Stimulated activated CD4-positive, alpha-beta T cell treated with anti-CD3 and anti-CD28 coated beads, Interleukin-12 subunit alpha, Interleukin-12 subunit beta, amount 100 ng/mL, for 4 hours (primary cell): ENCODE results near the gene TAMALIN.

Source experiments
- DNase-seq: peaks from one replicate; pipeline ENCODE4 v3.0.0-alpha.2; 2020

Gene TAMALIN

DNA sequence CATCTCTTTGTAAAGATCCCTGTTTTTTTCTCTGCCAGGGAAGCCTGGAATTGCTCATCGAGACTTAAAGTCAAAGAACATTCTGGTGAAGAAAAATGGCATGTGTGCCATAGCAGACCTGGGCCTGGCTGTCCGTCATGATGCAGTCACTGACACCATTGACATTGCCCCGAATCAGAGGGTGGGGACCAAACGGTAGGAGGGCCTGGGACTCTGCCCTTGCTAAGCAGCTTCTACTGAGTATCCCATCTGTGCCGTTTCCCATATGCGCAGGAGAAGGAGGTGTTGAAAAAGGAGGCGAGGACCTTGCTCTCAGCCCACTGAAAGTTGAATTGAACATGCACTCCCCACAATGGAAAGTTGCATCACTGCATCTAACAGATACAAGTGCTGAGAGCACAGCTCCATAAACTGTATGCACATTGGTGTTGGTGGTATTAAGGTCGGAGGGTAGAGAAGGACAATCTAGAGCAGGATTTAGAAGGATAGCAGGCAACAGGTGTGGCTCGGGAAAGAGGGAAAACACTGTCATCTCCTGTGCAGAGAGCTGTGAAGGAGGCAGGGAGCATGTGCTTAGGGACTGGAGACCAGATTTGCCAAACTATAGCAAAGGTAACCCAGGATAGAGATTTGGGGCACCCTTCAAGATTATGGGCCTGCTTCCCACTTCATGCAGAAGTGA lies 21.5 kb upstream of the TAMALIN start:
- DNase-seq: no peak

DNA sequence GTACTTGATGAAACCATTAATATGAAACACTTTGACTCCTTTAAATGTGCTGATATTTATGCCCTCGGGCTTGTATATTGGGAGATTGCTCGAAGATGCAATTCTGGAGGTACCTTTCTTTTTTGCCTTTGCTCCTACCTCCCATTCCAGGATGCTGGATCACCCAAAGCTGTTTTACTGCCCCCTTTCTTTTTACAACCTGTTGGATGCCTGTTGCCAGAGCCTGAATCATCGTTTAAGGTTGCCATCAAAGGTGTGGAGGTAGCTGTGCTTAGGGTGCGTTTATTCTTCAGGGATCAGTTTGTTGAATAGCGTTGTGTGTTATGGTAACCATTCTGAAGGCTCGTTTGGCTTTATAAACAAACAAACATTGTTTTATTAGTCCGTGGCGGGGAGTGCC lies 19.9 kb upstream of the TAMALIN start:
- DNase-seq: no peak

DNA sequence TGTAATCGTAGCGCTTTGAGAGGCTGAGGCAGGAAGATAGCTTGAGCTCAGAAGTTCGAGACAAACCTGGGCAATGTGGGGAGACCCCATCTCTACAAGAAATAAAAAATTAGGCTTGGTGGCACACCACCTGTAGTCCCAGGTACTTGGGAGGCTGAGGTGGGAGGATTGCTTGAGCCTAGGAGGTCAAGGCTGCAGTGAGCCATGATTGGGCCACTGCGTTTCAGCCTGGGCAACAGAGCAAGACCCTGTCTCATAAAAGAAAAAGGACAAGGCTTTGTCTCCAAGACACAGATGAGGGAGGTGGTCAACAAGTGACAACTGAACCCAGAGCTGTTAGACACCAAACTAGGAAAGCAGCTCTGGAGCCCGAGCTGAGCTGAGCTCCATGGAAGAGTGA lies 14.5 kb upstream of the TAMALIN start:
- DNase-seq: no peak

DNA sequence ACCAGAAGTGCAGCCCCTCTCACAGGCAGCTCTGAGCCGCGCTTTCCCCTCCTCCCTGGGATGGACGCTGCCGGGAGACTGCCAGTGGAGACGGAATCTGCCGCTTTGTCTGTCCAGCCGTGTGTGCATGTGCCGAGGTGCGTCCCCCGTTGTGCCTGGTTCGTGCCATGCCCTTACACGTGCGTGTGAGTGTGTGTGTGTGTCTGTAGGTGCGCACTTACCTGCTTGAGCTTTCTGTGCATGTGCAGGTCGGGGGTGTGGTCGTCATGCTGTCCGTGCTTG lies 12.3 kb upstream of the TAMALIN start:
- no peak for DNase-seq

DNA sequence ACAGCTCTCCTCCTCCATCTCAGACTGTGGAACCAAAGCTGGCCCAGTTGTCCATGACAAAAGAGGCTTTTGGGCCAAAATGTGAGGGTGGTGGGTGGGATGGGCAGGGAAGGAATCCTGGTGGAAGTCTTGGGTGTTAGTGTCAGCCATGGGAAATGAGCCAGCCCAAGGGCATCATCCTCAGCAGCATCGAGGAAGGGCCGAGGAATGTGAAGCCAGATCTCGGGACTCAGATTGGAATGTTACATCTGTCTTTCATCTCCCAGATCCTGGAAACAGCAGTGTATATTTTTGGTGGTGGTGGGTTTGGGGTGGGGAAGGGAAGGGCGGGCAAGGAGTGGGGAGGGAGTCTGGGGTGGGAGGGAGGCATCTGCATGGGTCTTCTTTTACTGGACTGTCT lies 11.8 kb upstream of the TAMALIN start:
- DNase-seq: no peak

DNA sequence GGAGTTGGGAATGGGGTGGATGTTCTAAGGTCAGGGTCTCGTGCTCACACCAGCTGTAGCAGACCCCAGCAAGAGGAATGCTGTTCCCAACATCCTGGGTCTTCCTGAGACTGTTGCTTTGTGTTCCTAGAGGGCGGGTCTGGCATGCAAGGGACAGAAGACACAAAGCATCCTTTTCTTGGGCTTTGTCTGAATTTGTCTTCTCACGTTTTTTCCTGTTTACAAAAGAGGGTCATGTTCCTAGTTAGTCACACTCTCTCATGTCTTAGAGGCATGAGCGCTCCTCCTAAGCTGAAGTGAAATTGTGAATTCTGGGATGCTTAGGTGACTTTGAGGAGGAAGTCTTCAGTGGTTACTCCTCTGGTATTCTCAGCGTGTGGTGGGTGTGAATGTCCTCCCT lies 9.6 kb upstream of the TAMALIN start:
- no peak for DNase-seq

DNA sequence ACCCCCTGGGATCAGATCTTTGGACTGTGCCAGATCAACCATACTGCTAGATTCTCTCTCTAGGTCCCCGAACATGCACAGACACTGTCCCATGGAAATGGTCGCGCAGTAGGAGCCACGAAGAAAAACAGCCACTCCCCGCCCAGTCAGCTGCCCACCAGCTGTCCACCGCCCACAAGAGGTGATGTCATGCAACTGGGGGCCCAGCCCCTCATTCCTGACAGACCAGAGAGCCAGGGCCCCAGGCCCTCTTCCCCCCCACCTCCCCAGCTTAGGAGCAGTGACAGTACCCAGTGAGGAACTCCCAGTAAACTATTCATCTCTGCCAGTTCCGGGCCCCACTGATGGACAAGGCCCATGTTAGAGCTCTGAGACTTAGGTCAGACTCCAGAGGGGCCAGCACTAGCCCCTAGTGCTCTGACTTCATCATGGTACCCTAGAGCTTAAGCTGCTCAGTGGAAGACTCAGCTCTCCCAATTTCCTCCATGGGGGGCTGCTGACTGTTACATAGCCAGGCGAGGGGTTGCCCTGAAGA lies 3.7 kb upstream of the TAMALIN start:
- DNase-seq: no peak

DNA sequence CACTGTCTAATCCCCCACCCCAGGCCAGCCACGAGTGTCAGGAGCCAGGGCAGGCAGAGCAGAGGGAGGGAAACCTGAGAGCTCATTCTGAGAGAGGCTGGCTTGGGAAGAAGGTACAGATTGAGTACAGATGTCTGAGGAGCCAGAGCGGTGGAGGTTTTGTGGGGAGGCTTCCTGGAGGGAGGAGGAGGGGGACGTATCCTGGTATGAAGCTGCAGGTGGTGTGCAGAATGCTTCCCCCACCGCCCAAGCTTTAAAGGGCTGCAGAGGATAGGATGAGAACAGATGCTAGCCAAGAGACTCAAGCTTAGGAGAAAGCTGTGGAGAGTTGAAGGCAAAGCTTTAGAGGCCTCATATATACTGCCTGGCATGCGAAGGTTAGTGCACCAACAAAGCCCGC lies 3.2 kb upstream of the TAMALIN start:
- no peak for DNase-seq

DNA sequence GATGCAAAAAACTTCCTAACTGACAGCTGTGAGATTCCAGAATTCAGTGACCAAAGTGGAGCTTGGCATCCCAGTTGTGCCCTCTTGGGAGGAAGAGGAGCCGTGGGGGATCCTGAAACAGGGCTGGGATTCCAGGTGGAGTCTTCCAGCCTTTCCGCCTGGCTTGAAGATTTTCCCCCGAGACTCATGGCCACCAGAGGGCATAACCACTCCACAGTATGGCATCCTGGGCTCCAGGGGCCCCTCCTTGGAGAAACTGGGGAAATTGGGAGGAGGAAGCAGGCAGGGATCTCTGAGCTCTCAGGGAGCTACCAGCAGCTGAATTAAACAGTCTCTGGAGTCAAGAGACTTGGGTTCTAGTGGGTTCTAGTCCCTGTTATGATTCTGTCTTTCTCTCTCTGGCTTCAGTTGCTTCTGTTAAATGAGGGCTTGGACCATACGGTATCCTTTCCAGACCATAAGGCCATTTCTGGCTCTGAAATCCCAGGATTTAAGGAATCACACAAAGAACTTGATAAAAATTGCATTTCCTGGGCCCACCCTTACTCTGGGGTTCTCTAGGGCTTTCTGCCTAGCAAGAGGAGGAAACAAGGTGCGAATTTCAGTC lies 2.6 kb upstream of the TAMALIN start:
- no peak for DNase-seq

DNA sequence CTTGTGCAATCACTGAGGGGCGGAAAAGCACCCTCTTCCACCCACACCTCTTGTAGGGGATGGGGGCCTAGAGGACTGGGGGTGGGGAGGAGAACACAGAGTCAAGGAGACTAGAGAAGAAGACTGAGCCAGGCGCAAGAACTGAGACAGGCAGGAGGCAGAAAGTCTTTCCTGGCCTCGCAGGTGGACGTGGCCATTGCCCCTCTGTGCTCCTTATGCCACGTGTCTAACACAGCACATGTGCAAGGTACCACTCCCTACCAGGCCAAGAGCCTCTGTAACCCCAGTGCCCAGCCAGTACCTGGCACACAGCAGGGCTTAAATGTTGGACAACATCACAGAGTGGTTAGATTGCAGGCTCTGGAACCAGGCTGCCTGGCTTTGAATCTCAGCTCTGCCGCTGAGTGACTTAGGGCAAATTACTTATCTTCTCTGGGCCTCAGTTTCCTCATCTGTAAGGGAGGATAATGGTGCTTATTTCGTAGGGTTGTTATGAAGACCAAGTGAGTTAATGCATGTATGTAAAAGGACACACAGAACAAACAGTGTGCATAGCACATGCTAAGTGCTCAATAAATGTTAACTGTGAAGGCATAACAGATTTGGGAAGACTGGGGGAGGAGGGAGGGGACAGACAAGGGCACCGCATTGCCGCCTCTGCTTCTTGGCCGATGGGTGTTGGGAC lies 1.4 kb upstream of the TAMALIN start:
- no peak for DNase-seq

DNA sequence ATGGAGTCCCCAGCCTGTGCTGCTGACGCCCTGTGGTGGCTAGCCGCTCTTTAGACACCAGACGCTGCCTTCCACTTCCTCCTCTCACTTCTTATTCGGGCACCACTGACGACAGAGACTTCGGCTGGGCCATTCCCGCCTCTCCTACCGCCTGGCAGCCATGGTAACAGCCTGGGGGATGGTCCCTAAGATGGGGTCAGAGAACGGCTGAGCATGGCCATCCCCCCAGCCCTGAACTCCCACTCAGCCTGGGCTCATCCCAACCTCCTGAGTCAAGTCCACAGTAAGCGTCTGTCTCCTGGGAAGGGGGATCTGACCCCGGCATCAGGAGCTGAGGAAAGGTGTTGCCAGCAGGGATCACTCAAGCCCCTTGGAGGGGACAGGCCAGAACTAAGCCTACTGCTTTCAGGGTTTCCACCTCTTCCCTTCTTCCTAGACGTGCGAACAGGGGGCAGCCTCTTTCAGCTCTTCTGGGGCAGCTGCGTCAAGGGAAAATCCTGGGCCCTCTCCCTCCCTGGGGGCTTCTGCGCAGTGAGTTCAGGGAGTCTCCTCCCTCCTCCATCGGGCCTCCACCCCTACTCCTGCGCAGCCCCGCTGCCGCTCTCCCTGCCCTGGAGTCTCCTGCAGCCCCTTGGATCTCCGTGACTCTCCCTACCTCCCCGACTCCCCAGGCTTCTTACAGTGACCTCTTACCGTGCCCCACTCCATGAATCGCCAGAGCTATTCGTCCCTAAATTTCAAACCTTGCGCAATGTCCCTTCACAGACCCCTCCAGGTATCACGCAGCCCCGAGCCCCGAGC lies 643 bp upstream of the TAMALIN start:
- DNase-seq: no peak

DNA sequence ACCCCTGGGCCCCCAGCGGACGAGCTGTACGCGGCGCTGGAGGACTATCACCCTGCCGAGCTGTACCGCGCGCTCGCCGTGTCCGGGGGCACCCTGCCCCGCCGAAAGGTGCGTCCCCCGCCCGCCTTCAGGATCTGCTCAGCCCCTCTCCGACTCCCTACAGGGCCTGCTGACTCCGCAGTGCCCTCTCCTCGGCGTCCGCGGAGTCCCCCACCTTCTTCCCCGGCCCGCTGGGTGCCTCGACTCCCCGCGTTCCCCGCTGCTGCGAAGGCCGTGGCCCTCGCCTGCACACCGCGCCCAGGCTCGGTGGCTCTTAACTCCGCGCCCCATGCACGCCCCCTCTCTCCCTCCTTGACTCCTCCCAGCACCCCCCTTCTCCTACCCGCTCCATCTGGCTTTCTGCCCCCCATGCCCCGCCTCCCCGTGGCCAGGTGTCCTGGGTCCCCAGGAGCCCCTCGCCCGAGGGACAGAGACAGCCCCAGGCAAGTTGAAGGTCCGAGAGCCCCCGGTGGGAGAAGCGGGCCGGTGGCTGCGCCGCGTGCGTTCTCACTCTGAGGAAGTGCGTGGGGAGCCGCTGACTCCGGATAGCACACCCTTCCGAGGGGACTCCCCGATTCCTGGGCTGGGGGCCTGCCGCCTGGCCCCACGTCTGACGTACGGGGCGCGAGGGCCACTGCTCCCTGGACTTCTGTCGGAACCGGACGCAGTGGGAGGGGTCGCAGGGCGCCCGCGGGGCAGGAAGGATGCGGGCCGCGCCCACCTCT lies 594 bp downstream of the TAMALIN start:
- DNase-seq: peak; percentile 45

DNA sequence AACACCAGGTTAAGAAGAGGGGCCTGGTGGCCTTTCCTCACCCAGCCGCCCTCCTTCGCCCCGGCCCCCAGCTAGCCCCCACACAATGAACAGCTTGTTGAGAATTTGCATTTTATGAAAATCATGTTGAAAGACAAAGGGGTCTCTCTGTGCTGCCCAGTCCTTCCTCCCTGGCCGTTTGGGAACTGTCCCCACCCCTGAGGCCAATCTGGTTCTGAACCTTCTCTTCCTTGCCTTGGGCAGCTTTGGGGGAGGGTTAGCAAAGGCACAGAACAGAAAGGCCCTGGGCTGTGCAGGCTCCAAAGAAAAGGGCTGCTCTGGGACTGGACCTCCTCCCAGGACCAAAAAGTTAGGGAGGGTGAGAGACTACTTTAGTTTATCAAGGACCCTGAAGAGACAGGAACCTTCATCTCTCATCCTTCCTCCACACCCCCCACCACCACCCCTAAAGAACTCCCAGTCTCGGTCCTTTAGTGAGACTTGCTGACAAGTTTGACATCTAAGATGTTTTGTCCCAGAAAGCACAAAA lies 1.3 kb downstream of the TAMALIN start:
- DNase-seq: no peak

DNA sequence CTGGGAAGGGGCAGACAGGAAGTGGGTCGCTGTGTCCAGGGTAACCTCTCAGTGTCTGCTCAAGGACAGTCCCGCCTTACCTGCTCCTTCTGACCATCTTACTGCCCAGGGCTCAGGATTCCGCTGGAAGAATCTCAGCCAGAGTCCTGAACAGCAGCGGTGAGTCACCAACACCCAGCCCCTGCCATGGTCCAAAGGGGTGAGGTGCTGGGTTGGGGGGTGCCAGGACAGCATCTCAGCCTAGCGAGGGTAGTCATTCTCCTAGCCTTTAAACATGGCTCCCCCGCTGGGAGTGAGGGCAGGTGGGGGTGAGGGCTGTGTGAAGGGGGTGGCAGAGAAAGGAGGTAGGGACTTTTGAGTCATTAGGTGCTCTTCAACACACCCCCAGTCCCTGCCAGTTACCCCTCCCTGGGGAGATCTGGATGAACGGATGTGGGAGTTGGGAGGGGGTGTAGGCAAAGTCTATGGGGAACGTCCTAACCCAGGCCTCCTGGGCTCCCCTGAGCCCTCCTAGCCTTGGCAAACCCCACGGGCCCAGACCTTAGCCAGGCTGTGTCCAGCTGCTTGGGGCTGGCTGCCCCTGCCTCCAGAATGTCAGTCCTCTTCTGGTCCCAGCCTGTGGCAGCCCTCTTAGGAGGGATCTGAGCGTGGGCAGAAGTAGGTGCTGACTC lies 2.5 kb downstream of the TAMALIN start:
- DNase-seq: no peak

DNA sequence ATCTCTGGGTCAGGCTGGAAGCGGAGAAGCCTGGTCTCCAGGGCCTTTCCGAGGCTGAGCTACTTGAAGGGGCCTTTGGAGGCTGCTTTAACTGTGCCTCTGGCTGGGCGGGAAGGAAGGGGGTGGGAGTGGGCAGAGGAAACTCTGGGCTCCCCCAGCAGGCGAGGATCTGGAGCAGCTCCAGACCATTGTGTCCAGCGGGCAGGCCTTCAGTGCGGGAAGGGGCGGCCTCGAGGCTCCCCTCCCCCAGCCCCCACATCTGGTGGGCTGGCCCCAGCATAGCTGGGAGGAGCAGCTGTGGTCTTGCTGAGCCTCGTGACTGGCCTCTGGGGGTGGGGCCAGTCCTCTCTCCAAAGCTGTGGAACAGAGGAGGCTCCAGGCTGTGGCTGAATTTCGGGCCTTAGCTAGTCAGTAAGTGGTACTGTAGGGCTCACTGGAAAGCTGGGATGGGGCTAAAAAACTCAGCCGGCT lies 3.4 kb downstream of the TAMALIN start:
- DNase-seq: no peak

DNA sequence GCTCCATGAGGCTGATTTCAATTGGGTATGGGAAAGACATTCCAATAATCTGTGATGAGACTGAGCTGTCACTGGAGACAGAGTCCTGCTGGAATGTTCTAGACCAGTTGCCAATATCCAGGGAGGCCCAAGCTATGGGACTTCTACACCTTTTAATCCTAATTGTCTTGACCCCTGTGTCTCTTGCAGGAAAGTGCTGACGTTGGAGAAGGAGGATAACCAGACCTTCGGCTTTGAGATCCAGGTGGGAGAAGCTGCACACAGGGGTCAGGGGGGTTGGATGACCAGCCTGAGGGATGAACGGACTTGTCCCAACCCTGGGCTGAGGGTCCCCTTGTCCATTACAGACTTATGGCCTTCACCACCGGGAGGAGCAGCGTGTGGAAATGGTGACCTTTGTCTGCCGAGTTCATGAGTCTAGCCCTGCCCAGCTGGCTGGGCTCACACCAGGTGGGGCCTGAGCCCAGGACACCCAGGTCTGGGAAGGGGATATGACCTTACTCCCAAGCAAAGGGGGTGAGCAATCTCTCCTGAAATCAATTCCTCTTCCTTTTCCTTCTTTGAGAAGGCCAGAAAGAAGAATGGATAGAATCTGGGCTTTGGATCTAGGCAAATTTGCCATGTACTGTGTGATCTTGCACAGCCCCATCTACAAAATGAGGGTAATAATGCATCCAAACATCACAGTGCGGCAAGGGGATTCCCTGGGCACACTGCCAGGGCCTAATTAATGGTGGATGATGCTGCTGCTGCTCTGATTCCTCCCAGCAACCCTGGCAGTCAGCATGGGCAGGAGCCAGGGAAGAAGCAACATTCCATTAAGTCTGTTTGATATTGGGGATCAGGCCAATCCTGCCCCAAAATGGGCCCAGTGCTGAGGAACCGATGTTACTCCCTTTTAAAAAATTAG lies 4.2 kb downstream of the TAMALIN start:
- no peak for DNase-seq

DNA sequence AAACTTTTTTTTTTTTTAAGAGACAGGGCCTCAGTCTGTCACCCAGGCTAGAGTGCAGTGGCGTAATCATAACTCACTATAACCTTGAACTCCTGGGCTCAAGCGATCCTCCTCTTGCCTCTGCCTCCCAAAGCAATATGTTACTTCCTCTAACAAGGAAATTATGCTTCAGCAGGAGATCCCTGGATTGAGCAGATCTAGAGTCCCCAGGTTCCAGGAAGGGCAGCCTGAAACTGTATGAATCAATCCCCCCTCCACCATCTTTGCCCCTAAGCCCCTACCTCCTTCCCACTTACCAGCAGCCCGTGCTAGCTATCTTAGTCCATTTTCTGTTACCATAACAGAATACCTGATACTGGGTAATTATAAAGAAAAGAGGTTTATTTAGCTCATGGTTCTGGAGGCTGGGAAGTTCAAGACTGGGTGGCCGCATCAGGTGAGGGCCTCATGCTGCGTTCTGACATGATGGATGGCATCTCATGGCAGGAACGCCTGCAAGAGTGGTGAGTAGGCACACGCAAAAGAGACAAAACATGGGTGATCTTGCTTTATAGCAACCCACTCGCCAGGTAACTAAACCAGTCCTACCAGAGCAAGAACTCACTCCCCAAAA lies 5.0 kb downstream of the TAMALIN start:
- no peak for DNase-seq

DNA sequence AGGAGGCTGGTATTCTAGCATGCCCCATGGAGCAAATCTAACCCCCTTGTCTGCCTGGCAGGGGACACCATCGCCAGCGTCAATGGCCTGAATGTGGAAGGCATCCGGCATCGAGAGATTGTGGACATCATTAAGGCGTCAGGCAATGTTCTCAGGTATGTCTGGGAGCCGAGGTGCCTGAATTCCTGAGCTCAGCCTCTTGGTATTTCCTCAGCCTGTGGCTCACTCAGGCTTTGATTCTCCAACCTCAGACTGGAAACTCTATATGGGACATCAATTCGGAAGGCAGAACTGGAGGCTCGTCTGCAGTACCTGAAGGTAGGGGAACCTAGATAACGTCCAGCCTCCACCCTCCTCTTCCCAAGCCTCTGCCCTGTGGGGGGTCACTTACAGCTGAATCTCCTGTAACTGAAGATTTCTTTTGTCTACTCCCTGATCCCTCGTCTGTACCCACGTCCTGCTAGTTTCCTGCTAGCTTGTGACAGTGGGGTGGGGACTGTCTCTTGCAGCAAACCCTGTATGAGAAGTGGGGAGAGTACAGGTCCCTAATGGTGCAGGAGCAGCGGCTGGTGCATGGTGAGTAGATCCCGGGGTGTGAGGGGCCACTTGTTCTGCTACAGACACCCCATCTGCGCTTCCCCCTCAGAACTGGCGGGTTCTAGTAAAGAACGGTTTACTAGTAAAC lies 7.0 kb downstream of the TAMALIN start:
- no peak for DNase-seq
